Ovary (tissue), 3 donors: ENCODE data around the gene USP28.

Experiments used
- POLR2A ChIP-seq: fragments of 450-650 bp; IDR thresholded peaks from one replicate; pipeline ENCODE4 v1.6.1; 2017; ENCODE audit warnings: antibody characterized with exemption, mild to moderate bottlenecking, moderate library complexity
- TF ChIP-seq, protein P1 (sequence below), 3 donors: fragments of 450-650 bp in 2 of 3; fragments of 200-600 bp in 1 of 3; IDR thresholded peaks; one replicate each; pipeline versions ENCODE4 v1.5.1 to v1.8.0; 2016 to 2022; ENCODE audit warnings: antibody characterized with exemption in 3 of 3, mild to moderate bottlenecking in 1 of 3
- donor health status: DM: no; HTN: no; CAD: no.

DNA sequence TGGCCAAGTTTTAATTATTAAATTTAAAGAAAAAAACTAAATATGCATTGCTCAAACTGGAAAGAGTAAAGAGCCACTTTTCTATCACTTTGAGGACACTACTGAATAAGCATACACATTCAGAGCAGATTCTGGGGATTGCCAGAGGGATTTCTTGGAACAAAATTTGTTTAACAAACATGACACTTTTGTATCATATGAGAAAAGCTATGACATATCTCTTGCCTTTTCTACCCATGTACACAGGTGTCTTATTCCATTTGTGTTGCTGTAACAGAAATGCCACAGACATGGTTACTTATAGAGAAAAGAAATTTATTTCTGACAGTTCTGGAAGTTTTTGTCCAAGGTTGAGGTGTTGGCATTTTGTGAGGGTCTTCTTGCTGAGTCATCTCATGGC, 13.5 kb upstream of the USP28 start:
- TF ChIP-seq, protein P1, sequence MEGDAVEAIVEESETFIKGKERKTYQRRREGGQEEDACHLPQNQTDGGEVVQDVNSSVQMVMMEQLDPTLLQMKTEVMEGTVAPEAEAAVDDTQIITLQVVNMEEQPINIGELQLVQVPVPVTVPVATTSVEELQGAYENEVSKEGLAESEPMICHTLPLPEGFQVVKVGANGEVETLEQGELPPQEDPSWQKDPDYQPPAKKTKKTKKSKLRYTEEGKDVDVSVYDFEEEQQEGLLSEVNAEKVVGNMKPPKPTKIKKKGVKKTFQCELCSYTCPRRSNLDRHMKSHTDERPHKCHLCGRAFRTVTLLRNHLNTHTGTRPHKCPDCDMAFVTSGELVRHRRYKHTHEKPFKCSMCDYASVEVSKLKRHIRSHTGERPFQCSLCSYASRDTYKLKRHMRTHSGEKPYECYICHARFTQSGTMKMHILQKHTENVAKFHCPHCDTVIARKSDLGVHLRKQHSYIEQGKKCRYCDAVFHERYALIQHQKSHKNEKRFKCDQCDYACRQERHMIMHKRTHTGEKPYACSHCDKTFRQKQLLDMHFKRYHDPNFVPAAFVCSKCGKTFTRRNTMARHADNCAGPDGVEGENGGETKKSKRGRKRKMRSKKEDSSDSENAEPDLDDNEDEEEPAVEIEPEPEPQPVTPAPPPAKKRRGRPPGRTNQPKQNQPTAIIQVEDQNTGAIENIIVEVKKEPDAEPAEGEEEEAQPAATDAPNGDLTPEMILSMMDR (IDR thresholded peaks at IDR 0.05) = no peak
- TF ChIP-seq POLR2A = no peak
